A549 (cell line): ENCODE measurements around the gene ARID5A. TPM values are rescaled to one million over a fixed set of nuclear protein-coding genes. Genes with fewer than 3 reads are reported as not detected.

Experiments used
- ATAC-seq, 2 experiments: fragments of 200-7000 bp in 1 of 2; fragments of >200 bp in 1 of 2; cut with Nextera tagmentation in 1 of 2; cut with Tn5 transposase in 1 of 2; 3 replicates each; pipeline versions ENCODE4 v1.8.0 to v1.9.1; 2018 to 2020; ENCODE audit warnings: mild to moderate bottlenecking in 1 of 2, moderate library complexity in 1 of 2
- CTCF ChIA-PET: fragments of 300-600 bp; sonication (Branson Sonifier 250); formaldehyde crosslinking; extraction: SDS; loops from one replicate; lab custom pipeline; 2021; ENCODE audit warnings: antibody characterized with exemption, inconsistent platforms; lab: Yijun Ruan, JAX
- POLR2A ChIA-PET: fragments of 350-600 bp; formaldehyde crosslinking; extraction: SDS; loops from one replicate; lab custom pipeline; 2021; ENCODE audit warnings: antibody characterized with exemption, inconsistent platforms; lab: Yijun Ruan, JAX
- DNase-seq, 2 experiments: peaks; one replicate each; pipeline versions ENCODE4 v3.0.0 to v3.0.0-alpha.2; 2011 to 2016; ENCODE audit warnings: low read depth in 1 of 2, low spot score in 1 of 2
- FAIRE-seq: peaks from 2 replicates; lab custom pipeline; 2011; peaks lifted over from hg19 to GRCh38; lab: Jason Lieb, UNC
- H3K27ac ChIP-seq, 2 experiments: fragments of >200 bp; sonication (Bioruptor Twin); formaldehyde crosslinking; 3 replicates each; pipeline ENCODE4 v1.5.1; 2016 to 2017
- H3K4me1 ChIP-seq: fragments of >200 bp; sonication (Bioruptor Twin); formaldehyde crosslinking; 3 replicates; pipeline ENCODE4 v1.6.1; 2016
- H3K4me2 ChIP-seq: fragments of >200 bp; sonication (Bioruptor Twin); formaldehyde crosslinking; 3 replicates; pipeline ENCODE4 v1.6.1; 2016
- H3K4me3 ChIP-seq: fragments of >200 bp; sonication (Bioruptor Twin); formaldehyde crosslinking; 3 replicates; pipeline ENCODE4 v1.5.1; 2016
- H3K9me3 ChIP-seq: fragments of >200 bp; sonication (Bioruptor Twin); formaldehyde crosslinking; 3 replicates; pipeline ENCODE4 v1.6.1; 2016
- CBX8 ChIP-seq: fragments of 200-600 bp; sonication (generic); IDR thresholded peaks from 2 replicates; pipeline ENCODE4 v1.6.1; 2016
- CTCF ChIP-seq: fragments of >200 bp; sonication (Bioruptor Twin); formaldehyde crosslinking; IDR thresholded peaks from 3 replicates; pipeline ENCODE4 v1.5.1; 2016
- EP300 ChIP-seq, 2 experiments: fragments of >200 bp; sonication (Bioruptor Twin); formaldehyde crosslinking; IDR thresholded peaks; 2 replicates in 1 of 2; 3 replicates in 1 of 2; pipeline ENCODE4 v1.6.1; 2016 to 2017
- GATA3 ChIP-seq: IDR thresholded peaks from 2 replicates; pipeline ENCODE4 v1.6.1; 2012; ENCODE audit warnings: borderline replicate concordance
- HOXA7 ChIP-seq: fragments of 250-450 bp; sonication (Bioruptor Pico); IDR thresholded peaks from 2 replicates; pipeline ENCODE4 v1.5.0; 2020; ENCODE audit warnings: mild to moderate bottlenecking, moderate library complexity
- JUNB ChIP-seq: fragments of >200 bp; sonication (Bioruptor Twin); formaldehyde crosslinking; IDR thresholded peaks from 2 replicates; pipeline ENCODE4 v1.6.1; 2016
- NFE2L2 ChIP-seq: fragments of 150-350 bp; conservative IDR thresholded peaks from 2 replicates; pipeline ENCODE4 v1.6.1; 2014; ENCODE audit warnings: low read length
- TP53 ChIP-seq: fragments of 250-450 bp; sonication (Bioruptor Pico); IDR thresholded peaks from 2 replicates; pipeline ENCODE4 v1.5.0; 2021; ENCODE audit warnings: mild to moderate bottlenecking, moderate library complexity
- ZNF302 ChIP-seq: fragments of 250-450 bp; sonication (Bioruptor Pico); IDR thresholded peaks from 2 replicates; pipeline ENCODE4 v1.9.0; 2021; ENCODE audit warnings: inconsistent platforms, mild to moderate bottlenecking, moderate library complexity
- WGBS: methylation state at CpG from one replicate; pipeline ENCODE4 v1.1.6; 2017; ENCODE audit errors: missing lambda C conversion rate; 5-methylcytosine and 5-hydroxymethylcytosine counted together
- polyA plus RNA-seq, 4 experiments: library from polyadenylated mRNA; depleted of rRNA in 3 of 4; stranded (reverse); fragments of >200 nt; fragmentation: RNase III in 1 of 4; extraction: RNeasy Plus Mini Kit Qiagen cat#74134 plus additional on column Dnase treatment in 1 of 4; gene quantifications; 2 replicates in 3 of 4; 3 replicates in 1 of 4; pipeline ENCODE4 v1.2.3, GENCODE V29; 2011 to 2017

The ARID5A gene
- polyA plus RNA-seq, 2 of the 4 experiments (the other 2 are of a cell fraction), result 1.2 to 4.4 TPM

GRCh38 chr2:96601382-96602292 lies 65.1 kb downstream of the ARID5A start:
- no peak for TF ChIP-seq EP300 (IDR thresholded peaks at IDR 0.05)
- no peak for TF ChIP-seq JUNB
- TF ChIP-seq CBX8, result no peak
- no peak for TF ChIP-seq NFE2L2
- TF ChIP-seq GATA3, result no peak
- TF ChIP-seq HOXA7 (CRISPR knock-in tag), result no peak
- no peak for TF ChIP-seq ZNF302 (CRISPR knock-in tag)
- no peak for TF ChIP-seq TP53 (CRISPR knock-in tag)
- TF ChIP-seq CTCF, result no peak
- DNase-seq, result no peak
- Histone ChIP-seq H3K4me1 (peaks cover 10% of the 10 kb centered on the region; the same call in 2 of the 3 replicates), H3K4me3 (no peak overlapping the region), H3K9me3 (no peaks in the 10 kb centered on the region), H3K27ac (no peak overlapping the region), H3K4me2 (no peak overlapping the region)
- ChIA-PET POLR2A (no interaction called here), CTCF (interaction anchor here (0.8 to 2.7 kb wide), 6 partner anchors 19 to 350 kb away, joined by 3 to 10 read pairs (median 3); partner anchors contain the start of gene CNNM3)
- 92% methylated on average over 7 of the region's 8 CpGs for WGBS
- ATAC-seq, result no peak; a peak in 2 of 6 replicates
- FAIRE-seq, result no peak

Other genes starting within 250 kb of the ARID5A start
- gene SNRNP200, start 231.2 kb upstream of the ARID5A start, polyA plus RNA-seq (2011; rRNA removed), result 202 and 315 TPM in 2 replicates
- gene SNRNP200, start 231.2 kb upstream of the ARID5A start, polyA plus RNA-seq (2017; fragmentation: RNase III; extraction: RNeasy Plus Mini Kit Qiagen cat#74134 plus additional on column Dnase treatment), result 118 to 128 TPM (median 124 TPM) in 3 replicates
- not detected in 2 replicates for gene ITPRIPL1, start 211.4 kb upstream of the ARID5A start, polyA plus RNA-seq (2011; rRNA removed)
- gene ITPRIPL1, start 211.4 kb upstream of the ARID5A start, polyA plus RNA-seq (2017; fragmentation: RNase III; extraction: RNeasy Plus Mini Kit Qiagen cat#74134 plus additional on column Dnase treatment), result not detected in 3 replicates
- 41.5 and 53.3 TPM in 2 replicates for gene NCAPH, start 201.0 kb upstream of the ARID5A start, polyA plus RNA-seq (2011; rRNA removed)
- gene NCAPH, start 201.0 kb upstream of the ARID5A start, polyA plus RNA-seq (2017; fragmentation: RNase III; extraction: RNeasy Plus Mini Kit Qiagen cat#74134 plus additional on column Dnase treatment), result 43.0 to 47.1 TPM (median 45.4 TPM) in 3 replicates
- gene NEURL3, start 31.4 kb upstream of the ARID5A start, polyA plus RNA-seq (2011; rRNA removed), result 0.20 and 0.28 TPM in 2 replicates
- gene NEURL3, start 31.4 kb upstream of the ARID5A start, polyA plus RNA-seq (2017; fragmentation: RNase III; extraction: RNeasy Plus Mini Kit Qiagen cat#74134 plus additional on column Dnase treatment), result 0.44 to 0.60 TPM (median 0.51 TPM) in 3 replicates
- gene KANSL3, start 101.6 kb downstream of the ARID5A start, polyA plus RNA-seq (2011; rRNA removed), result 23.0 and 33.1 TPM in 2 replicates
- 25.2 to 26.7 TPM (median 25.9 TPM) in 3 replicates for gene KANSL3, start 101.6 kb downstream of the ARID5A start, polyA plus RNA-seq (2017; fragmentation: RNase III; extraction: RNeasy Plus Mini Kit Qiagen cat#74134 plus additional on column Dnase treatment)
- 0.01 TPM in 2 replicates for gene FER1L5, start 106.0 kb downstream of the ARID5A start, polyA plus RNA-seq (2011; rRNA removed)
- gene FER1L5, start 106.0 kb downstream of the ARID5A start, polyA plus RNA-seq (2017; fragmentation: RNase III; extraction: RNeasy Plus Mini Kit Qiagen cat#74134 plus additional on column Dnase treatment), result not detected in 3 replicates
- 28.0 and 31.8 TPM in 2 replicates for gene LMAN2L, start 203.3 kb downstream of the ARID5A start, polyA plus RNA-seq (2011; rRNA removed)
- 24.3 to 25.4 TPM (median 24.8 TPM) in 3 replicates for gene LMAN2L, start 203.3 kb downstream of the ARID5A start, polyA plus RNA-seq (2017; fragmentation: RNase III; extraction: RNeasy Plus Mini Kit Qiagen cat#74134 plus additional on column Dnase treatment)
- 11.2 and 15.0 TPM in 2 replicates for gene CNNM4, start 224.2 kb downstream of the ARID5A start, polyA plus RNA-seq (2011; rRNA removed)
- 8.5 to 8.8 TPM (median 8.8 TPM) in 3 replicates for gene CNNM4, start 224.2 kb downstream of the ARID5A start, polyA plus RNA-seq (2017; fragmentation: RNase III; extraction: RNeasy Plus Mini Kit Qiagen cat#74134 plus additional on column Dnase treatment)